Neuronal stem cell (in vitro differentiated cells): ENCODE measurements around the gene POFUT2.

Experiments
- DNase-seq: peaks from one replicate; pipeline ENCODE4 v3.0.0-alpha.2; 2013; ENCODE audit warnings: low spot score
- H2AFZ ChIP-seq: one replicate; pipeline ENCODE4 v1.6.1; 2013; ENCODE audit warnings: mild to moderate bottlenecking, low read length, inconsistent platforms
- H2AK5ac ChIP-seq: 2 replicates; pipeline ENCODE4 v1.6.1; 2013; ENCODE audit warnings: low read depth, mild to moderate bottlenecking, inconsistent platforms, low read length, moderate library complexity, mixed read lengths
- H2BK120ac ChIP-seq: 2 replicates; pipeline ENCODE4 v1.6.1; 2013; ENCODE audit warnings: low read depth, mild to moderate bottlenecking, inconsistent platforms, low read length, moderate library complexity, mixed read lengths
- H2BK12ac ChIP-seq: one replicate; pipeline ENCODE4 v1.6.1; 2013; ENCODE audit warnings: low read length, inconsistent platforms
- H2BK15ac ChIP-seq: 2 replicates; pipeline ENCODE4 v1.6.1; 2013; ENCODE audit warnings: mild to moderate bottlenecking, low read length, inconsistent platforms, mixed read lengths
- H2BK5ac ChIP-seq: one replicate; pipeline ENCODE4 v1.6.1; 2013; ENCODE audit warnings: inconsistent platforms, mild to moderate bottlenecking, low read length, moderate library complexity
- H3K14ac ChIP-seq: one replicate; pipeline ENCODE4 v1.6.1; 2013; ENCODE audit warnings: low read length, inconsistent platforms
- H3K18ac ChIP-seq: 2 replicates; pipeline ENCODE4 v1.6.1; 2013; ENCODE audit warnings: low read length, inconsistent platforms
- H3K23ac ChIP-seq: 2 replicates; pipeline ENCODE4 v1.6.1; 2013; ENCODE audit warnings: low read depth, mild to moderate bottlenecking, mixed read lengths, low read length, inconsistent platforms; ENCODE audit not compliant: poor library complexity
- H3K27ac ChIP-seq: replicated peaks from 3 replicates; pipeline ENCODE4 v1.5.1; 2013; ENCODE audit warnings: low read length, inconsistent platforms
- H3K27me3 ChIP-seq, 3 experiments: 2 replicates each; pipeline ENCODE4 v1.6.1; 2013; ENCODE audit warnings: low read length in 3 of 3, mild to moderate bottlenecking in 2 of 3, inconsistent platforms in 1 of 3, low read depth in 1 of 3, mixed read lengths in 1 of 3, moderate library complexity in 1 of 3; ENCODE audit not compliant: control insufficient read depth in 3 of 3, insufficient read depth in 3 of 3
- H3K36me3 ChIP-seq, 2 donors: replicated peaks in 1 of 2; 2 replicates each; pipeline ENCODE4 v1.6.1; 2013; ENCODE audit warnings: low read length in 2 of 2; ENCODE audit not compliant: control insufficient read depth in 2 of 2, insufficient read depth in 2 of 2
- H3K4ac ChIP-seq: 2 replicates; pipeline ENCODE4 v1.6.1; 2013; ENCODE audit warnings: inconsistent platforms, mild to moderate bottlenecking, low read length, moderate library complexity
- H3K4me1 ChIP-seq, 2 donors: 1 replicate in 1 of 2; 2 replicates in 1 of 2; pipeline ENCODE4 v1.6.1; 2013; ENCODE audit warnings: low read length in 2 of 2, low read depth in 1 of 2; ENCODE audit not compliant: control insufficient read depth in 2 of 2, insufficient read depth in 1 of 2
- H3K4me2 ChIP-seq: one replicate; pipeline ENCODE4 v1.6.1; 2013; ENCODE audit warnings: mild to moderate bottlenecking, low read length, inconsistent platforms; ENCODE audit not compliant: insufficient read depth, poor library complexity, severe bottlenecking
- H3K4me3 ChIP-seq, 2 donors: 2 replicates each; pipeline ENCODE4 v1.5.1; 2013; ENCODE audit warnings: low read length in 2 of 2, mild to moderate bottlenecking in 2 of 2, inconsistent platforms in 1 of 2, moderate library complexity in 1 of 2
- H3K79me1 ChIP-seq: one replicate; pipeline ENCODE4 v1.6.1; 2013; ENCODE audit warnings: low read depth, mild to moderate bottlenecking, inconsistent platforms, low read length, moderate library complexity
- H3K9ac ChIP-seq: one replicate; pipeline ENCODE4 v1.6.1; 2013; ENCODE audit warnings: mild to moderate bottlenecking, low read depth, low read length, inconsistent platforms; ENCODE audit not compliant: poor library complexity
- H3K9me3 ChIP-seq, 2 donors: replicated peaks in 1 of 2; 2 replicates each; pipeline versions ENCODE3 to v1.6.1; 2013; ENCODE audit warnings: low read length in 2 of 2, mild to moderate bottlenecking in 2 of 2, inconsistent platforms in 1 of 2, low read depth in 1 of 2, mixed read lengths in 1 of 2, moderate library complexity in 1 of 2; ENCODE audit not compliant: control insufficient read depth in 2 of 2, insufficient read depth in 1 of 2
- H4K8ac ChIP-seq: one replicate; pipeline ENCODE4 v1.6.1; 2013; ENCODE audit warnings: low read depth, mild to moderate bottlenecking, inconsistent platforms, low read length, moderate library complexity
- H4K91ac ChIP-seq: one replicate; pipeline ENCODE4 v1.6.1; 2013; ENCODE audit warnings: low read length, low read depth, mild to moderate bottlenecking, inconsistent platforms; ENCODE audit not compliant: poor library complexity
- WGBS, 2 donors: extraction: QIAGEN DNeasy Blood & Tissue Kit; methylation state at CpG; one replicate each; pipeline ENCODE4 v1.1.7; 2013; ENCODE audit warnings: missing lambda C conversion rate in 2 of 2, mixed read lengths in 1 of 2; ENCODE audit not compliant: insufficient read length in 2 of 2, insufficient replicate concordance in 1 of 2; ENCODE audit errors: extremely low coverage in 2 of 2; 5-methylcytosine and 5-hydroxymethylcytosine counted together

The POFUT2 gene

GRCh38 chr21:45262041-45262581 lies 25.6 kb downstream of the POFUT2 start:
- peaks cover 0 to 4% of the 10 kb centered on the region in 2 donors for H3K4me1 ChIP-seq
- no CpG with 5 or more reads among the region's 7 CpGs for WGBS, 2 donors
- no peak for DNase-seq

GRCh38 chr21:45261093-45261492 lies 26.6 kb downstream of the POFUT2 start:
- Histone ChIP-seq H2BK5ac (no peak overlapping the region), H3K18ac (no peak overlapping the region), H2BK12ac (no peak overlapping the region), H2BK120ac (no peak overlapping the region), H3K4me1 (peaks cover 4 to 10% of the 10 kb centered on the region in 2 donors), H4K91ac (no peak overlapping the region), H3K27me3 (no peaks in the 10 kb centered on the region), H3K9me3 (no peaks in the 10 kb centered on the region), H3K4ac (no peak overlapping the region), H3K36me3 (peaks cover 29 to 36% of the 10 kb centered on the region in 2 donors), H2AK5ac (no peak overlapping the region), H2BK15ac (no peak overlapping the region), H3K14ac (no peak overlapping the region), H3K23ac (no peak overlapping the region), H2AFZ (no peak overlapping the region), H3K4me3 (no peak overlapping the region), H3K79me1 (peaks cover 8% of the 10 kb centered on the region), H3K27ac (no peak overlapping the region), H3K9ac (no peak overlapping the region), H4K8ac (no peak overlapping the region), H3K4me2 (no peak overlapping the region)
- WGBS, 2 donors: no CpG with 5 or more reads among the region's 10 CpGs
- no peak for DNase-seq

More at GRCh38 chr21:45262041-45262581, 25.6 kb downstream of the POFUT2 start:
- H4K91ac ChIP-seq: no peak overlapping the region
- H3K27ac ChIP-seq: no peak overlapping the region
- peak overlapping the region; percentile 47 for H3K14ac ChIP-seq
- no peak overlapping the region for H3K18ac ChIP-seq
- no peaks in the 10 kb centered on the region for H3K27me3 ChIP-seq
- H2BK15ac ChIP-seq: no peak overlapping the region
- H3K9ac ChIP-seq: no peak overlapping the region
- H3K4me2 ChIP-seq: no peak overlapping the region
- H3K79me1 ChIP-seq: peaks cover 11% of the 10 kb centered on the region
- H3K23ac ChIP-seq: no peak overlapping the region
- H2BK12ac ChIP-seq: no peak overlapping the region
- H2AFZ ChIP-seq: no peak overlapping the region
- no peak overlapping the region for H3K4ac ChIP-seq
- H4K8ac ChIP-seq: no peak overlapping the region
- no peak overlapping the region for H2AK5ac ChIP-seq
- H3K4me3 ChIP-seq: no peak overlapping the region
- no peak overlapping the region for H2BK120ac ChIP-seq
- no peaks in the 10 kb centered on the region for H3K9me3 ChIP-seq
- peaks cover 40 to 46% of the 10 kb centered on the region in 2 donors for H3K36me3 ChIP-seq
- no peak overlapping the region for H2BK5ac ChIP-seq

- H3K79me1 ChIP-seq: peaks cover 5% of the 10 kb centered on the region
- no peak overlapping the region for H2BK5ac ChIP-seq
- H2AFZ ChIP-seq: no peak overlapping the region
- H2BK120ac ChIP-seq: no peak overlapping the region
- H3K27ac ChIP-seq: no peak overlapping the region
- H3K27me3 ChIP-seq: no peaks in the 10 kb centered on the region
- no peak overlapping the region for H3K23ac ChIP-seq
- H3K14ac ChIP-seq: no peak overlapping the region
- H3K4me2 ChIP-seq: no peak overlapping the region
- no peak overlapping the region for H4K8ac ChIP-seq
- no peak overlapping the region for H4K91ac ChIP-seq
- H3K36me3 ChIP-seq: peaks cover 21 to 28% of the 10 kb centered on the region in 2 donors
- H3K18ac ChIP-seq: no peak overlapping the region
- no peak overlapping the region for H2BK15ac ChIP-seq
- H2BK12ac ChIP-seq: no peak overlapping the region
- no peak overlapping the region for H3K4me3 ChIP-seq
- no peak overlapping the region for H3K4ac ChIP-seq
- no CpG with 5 or more reads among the region's 5 CpGs for WGBS, 2 donors
- no peak overlapping the region for H3K9ac ChIP-seq
- no peak for DNase-seq
- H3K4me1 ChIP-seq: peaks cover 4 to 10% of the 10 kb centered on the region in 2 donors
- no peaks in the 10 kb centered on the region for H3K9me3 ChIP-seq
- H2AK5ac ChIP-seq: no peak overlapping the region
These were observed 27.4 kb downstream of the POFUT2 start for GRCh38 chr21:45260191-45260825.

GRCh38 chr21:45259206-45259840 lies 28.4 kb downstream of the POFUT2 start:
- Histone ChIP-seq H2AK5ac (peak overlapping the region; percentile 85), H3K14ac (no peak overlapping the region), H2BK5ac (peak overlapping the region; percentile 80), H3K27me3 (no peaks in the 10 kb centered on the region), H3K4ac (no peak overlapping the region), H2AFZ (no peak overlapping the region), H2BK15ac (peak overlapping the region; percentile 24), H3K4me2 (no peak overlapping the region), H3K27ac (no peak overlapping the region), H3K23ac (no peak overlapping the region), H2BK120ac (no peak overlapping the region), H3K4me1 (peaks cover 4 to 10% of the 10 kb centered on the region in 2 donors), H3K9me3 (no peaks in the 10 kb centered on the region), H3K9ac (no peak overlapping the region), H2BK12ac (no peak overlapping the region), H3K18ac (no peak overlapping the region), H4K91ac (no peak overlapping the region), H4K8ac (no peak overlapping the region), H3K4me3 (no peak overlapping the region), H3K79me1 (peaks cover 2% of the 10 kb centered on the region), H3K36me3 (peaks cover 14 to 19% of the 10 kb centered on the region in 2 donors)
- no peak for DNase-seq
- no CpG with 5 or more reads among the region's 17 CpGs for WGBS, 2 donors
